ENCODE data around the gene RNF223.
"Not testable (repeated sequence)": the region's sequence is repeated elsewhere in the genome, so short reads cannot be mapped to it uniquely, and the experiment has no call there.

Gene RNF223

DNA sequence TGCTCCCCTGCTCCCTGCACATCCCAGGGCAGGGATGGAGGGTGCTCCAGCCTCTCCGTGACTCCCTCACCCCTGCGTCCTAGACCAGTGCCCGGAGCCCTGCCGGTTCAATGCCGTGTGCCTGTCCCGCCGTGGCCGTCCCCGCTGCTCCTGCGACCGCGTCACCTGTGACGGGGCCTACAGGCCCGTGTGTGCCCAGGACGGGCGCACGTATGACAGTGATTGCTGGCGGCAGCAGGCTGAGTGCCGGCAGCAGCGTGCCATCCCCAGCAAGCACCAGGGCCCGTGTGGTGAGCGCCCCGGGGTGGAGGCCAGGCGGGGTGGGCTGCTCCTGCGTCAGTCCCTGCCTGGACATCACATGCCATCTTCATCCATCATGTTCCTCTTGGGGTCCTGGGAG is 32.2 kb downstream of the RNF223 start:
- DNase-seq: no peak

DNA sequence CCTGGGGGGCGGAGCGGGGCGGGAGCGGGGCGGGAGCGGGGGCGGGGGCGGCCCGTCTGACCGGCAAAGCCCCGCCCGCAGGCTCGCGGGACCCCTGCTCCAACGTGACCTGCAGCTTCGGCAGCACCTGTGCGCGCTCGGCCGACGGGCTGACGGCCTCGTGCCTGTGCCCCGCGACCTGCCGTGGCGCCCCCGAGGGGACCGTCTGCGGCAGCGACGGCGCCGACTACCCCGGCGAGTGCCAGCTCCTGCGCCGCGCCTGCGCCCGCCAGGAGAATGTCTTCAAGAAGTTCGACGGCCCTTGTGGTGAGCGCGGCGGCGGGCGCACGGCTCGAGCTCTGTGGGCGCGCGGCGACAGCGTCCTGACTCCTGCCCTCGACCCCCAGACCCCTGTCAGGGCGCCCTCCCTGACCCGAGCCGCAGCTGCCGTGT is 33.0 kb downstream of the RNF223 start:
- no peak for DNase-seq

DNA sequence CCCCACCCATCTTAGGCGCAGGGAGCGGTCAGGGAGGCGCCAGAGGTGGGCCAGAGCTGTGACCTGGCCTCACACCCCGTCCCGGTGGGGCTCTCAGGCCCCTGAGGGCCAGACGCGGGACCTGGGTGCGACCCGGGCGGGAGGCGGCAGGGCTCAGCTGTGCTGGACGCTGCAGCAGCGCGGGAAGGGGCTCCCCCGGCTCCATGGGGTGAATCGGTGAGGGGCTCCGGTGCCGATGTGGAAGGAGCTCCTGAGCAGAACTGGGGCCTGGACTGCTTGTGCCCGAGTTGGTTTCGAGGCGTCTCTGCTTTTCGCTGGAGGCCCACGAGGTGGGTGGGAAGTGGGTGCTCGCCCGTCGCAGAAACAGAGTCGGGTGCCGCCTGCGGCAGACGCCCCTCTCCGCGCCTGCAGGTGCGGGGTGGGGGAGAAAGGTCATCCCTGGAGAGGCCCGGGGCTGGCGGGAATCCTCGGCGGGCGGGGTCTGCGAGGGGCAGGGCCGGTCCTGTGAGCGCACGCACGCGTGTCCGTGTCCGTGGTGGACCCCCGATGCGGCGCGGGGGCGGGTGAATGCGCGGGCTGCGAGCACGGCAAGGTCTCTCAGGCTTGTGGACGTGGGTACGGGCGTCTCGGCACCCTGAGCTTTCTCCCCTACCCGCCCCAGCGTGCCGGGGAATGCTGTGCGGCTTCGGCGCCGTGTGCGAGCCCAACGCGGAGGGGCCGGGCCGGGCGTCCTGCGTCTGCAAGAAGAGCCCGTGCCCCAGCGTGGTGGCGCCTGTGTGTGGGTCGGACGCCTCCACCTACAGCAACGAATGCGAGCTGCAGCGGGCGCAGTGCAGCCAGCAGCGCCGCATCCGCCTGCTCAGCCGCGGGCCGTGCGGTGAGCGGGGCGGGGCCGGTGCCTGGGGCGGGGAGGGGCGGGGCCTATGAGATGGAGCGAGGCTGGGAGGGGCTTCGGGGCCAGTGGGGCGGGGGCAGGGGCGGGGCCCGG is 33.8 kb downstream of the RNF223 start:
- peak; percentile 65 for DNase-seq

DNA sequence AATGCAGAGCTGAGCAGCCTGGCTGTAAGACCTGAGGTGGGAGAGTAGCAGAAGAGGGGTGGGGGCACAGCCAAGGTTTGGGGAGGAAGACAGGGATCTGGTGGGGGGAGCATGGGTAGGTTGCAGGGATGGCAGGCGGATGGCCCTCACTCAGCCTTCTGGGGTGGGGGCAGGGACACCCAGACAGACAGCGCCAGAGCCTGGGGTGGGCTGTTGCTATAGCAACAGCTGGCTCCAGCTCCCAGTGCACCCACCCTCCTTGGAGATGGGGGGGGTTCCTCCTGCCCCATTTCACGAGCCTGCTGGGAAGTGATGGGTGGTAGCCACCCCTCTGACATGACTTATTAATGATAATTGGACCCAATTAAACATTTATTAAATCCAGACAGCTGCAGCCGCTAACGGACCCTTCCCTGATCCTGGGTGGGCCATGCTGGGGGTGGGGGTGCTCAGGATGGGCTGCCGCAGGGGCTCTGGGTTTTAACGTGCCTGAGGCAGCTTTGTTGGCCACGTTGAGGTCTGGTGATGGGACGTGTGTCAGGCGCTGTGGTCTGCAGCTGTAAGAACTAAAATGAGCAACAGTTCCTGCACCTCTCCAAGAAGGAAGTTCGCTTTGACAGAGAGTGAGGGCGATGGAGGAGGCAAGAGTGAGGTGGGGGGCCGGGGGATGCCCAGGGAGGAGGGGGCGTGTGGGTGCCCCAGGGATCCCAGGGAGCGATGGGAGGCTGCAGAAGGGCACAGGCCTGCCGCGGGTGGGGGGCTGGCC is 34.8 kb downstream of the RNF223 start:
- DNase-seq: no peak

GRCh38 chr1:1038694-1039093 is 35.4 kb downstream of the RNF223 start:
- DNase-seq: no peak

DNA sequence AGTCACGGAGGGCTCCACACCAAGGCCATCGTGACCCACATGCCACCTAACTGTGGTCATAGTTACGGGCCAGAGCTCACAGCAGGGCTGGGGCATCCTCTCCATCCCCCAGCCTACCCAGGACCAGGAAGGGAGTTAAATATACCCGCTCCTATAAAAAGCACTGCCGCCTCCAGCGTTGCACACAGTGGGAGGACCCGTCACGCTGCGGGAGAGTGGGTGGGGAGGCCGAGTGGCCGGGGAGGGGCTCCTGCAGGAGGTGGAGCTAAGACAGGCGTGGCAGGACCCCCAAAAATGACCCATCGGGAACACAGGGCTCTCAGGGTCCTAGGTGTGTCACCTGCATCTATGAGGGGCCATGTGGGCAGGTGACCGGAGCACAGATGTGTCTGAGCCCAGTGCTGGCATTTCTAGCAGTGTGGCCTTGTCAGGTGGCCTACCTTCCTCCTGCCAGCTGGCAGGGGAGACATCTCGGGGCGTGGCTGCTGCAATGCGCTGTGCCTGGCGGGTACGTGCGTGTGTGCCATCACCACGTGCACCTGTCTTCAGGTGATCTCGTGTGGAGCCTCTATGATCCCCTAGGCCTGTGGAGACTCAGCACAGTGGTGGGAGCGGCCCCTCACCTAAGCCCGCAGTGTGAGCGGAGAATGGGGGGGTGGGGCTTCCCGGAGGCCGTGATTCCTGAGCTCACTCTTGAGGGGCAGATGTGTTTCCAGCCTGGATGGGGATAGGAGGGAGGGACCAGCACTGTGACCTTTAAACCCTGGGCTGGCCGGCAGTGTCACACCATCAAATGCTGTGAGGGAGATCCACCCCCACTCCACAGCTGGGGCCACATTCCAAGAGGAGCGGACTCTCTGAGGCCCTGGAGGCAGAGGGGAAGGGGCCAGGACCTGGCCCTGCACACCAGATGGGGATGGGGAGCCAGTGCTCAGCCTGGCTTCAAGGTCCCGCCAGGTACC is 36.5 kb downstream of the RNF223 start:
- DNase-seq: no peak

DNA sequence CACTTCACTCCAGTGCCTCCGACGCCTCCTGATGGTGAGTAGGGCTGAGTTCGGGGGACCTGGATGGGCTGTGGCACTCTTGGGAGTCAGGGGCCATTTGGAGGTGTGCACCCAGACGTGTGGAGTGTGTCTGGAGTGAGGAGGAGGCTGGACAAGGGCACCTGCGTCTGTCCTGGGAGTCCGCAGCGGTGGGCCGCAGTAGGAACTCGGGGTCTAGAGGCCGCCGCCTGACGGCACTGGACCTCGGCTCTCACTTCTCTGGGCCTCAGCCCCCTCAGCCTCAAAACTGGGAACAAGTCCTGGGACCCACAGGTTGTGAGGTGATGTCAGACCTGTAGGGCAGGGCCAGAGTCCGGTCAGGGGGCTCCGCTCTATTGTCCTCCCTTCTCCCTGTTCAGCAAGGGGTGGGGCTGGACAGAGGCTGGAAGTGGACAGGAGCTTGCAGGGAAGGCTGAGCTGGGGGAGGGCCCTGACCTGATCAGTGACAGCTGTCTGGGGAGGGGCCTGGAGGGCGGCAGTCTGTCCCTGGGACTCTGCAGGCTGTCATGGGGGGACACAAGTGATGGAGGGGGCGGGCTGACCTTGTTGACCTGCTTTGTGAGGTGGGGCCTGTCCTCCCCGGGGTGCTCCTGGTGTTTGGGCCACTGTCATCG is 38.7 kb downstream of the RNF223 start:
- no peak for DNase-seq

DNA sequence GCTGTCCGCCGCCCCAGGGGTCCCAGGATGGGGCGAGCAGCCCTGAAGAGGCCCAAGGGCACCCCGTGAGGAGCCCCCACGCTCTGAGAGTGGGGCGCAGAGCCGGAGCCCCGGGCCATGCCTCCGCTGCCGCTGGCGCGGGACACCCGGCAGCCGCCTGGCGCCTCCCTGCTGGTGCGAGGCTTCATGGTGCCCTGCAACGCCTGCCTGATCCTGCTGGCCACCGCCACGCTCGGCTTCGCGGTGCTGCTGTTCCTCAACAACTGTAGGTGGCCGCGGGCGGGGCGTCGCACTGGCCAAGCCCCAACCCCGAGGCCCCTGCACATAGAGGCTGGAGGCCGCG is 39.7 kb downstream of the RNF223 start:
- no peak for DNase-seq

- no peak for DNase-seq
Observed at GRCh38 chr1:1033731-1034438, 40.2 kb downstream of the RNF223 start.

DNA sequence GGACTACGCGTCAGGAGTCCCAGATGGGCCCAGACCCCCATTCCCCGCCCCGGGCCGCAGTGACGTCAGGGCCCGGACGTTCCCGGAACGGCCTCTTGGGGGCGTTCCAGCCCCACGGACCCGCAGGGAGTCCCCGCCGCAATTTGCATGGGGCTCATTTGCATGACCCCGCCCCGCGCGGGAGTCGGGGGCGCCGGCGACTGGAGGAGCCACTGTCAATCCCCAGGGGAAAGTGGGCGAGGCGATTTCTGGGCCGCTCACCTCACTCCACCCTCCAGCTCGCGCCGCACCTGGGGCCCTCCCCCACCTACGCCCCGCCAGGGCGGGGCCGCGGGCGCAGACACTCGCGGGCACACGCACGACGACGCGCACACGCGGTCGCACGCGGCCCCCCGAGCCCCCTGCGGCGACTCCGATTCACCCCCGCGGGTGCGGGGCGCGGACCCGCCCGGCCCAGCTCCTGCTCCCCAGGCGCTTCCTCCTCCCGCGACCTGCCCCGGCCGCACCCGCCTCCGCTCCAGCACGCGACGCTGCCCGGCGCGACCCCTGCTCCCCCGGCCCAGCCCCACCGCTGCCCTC is 41.0 kb downstream of the RNF223 start:
- DNase-seq: peak; percentile 92

DNA sequence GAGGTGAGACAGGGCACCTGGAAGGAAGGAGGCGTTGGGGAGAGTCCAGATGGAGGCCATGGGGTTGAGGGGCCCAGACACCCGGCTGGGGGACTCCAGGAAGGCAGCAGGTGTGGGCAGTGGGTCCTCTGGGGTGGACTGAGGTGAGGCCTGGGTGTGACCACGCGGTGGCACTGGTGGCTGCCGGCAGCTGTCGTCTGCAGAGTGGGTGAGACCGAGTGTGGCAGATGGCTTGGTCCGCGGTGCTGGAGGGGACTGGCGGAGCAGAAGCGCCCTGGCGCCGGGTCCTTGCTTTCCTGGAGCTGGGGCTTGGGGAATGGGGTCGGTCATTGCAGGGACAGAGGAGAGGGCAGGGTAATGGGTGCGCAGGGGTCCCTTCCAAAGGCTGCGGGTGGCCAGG is 41.7 kb downstream of the RNF223 start:
- no peak for DNase-seq

- no peak for DNase-seq
Observed at GRCh38 chr1:1031659-1032235, 42.4 kb downstream of the RNF223 start.

DNA sequence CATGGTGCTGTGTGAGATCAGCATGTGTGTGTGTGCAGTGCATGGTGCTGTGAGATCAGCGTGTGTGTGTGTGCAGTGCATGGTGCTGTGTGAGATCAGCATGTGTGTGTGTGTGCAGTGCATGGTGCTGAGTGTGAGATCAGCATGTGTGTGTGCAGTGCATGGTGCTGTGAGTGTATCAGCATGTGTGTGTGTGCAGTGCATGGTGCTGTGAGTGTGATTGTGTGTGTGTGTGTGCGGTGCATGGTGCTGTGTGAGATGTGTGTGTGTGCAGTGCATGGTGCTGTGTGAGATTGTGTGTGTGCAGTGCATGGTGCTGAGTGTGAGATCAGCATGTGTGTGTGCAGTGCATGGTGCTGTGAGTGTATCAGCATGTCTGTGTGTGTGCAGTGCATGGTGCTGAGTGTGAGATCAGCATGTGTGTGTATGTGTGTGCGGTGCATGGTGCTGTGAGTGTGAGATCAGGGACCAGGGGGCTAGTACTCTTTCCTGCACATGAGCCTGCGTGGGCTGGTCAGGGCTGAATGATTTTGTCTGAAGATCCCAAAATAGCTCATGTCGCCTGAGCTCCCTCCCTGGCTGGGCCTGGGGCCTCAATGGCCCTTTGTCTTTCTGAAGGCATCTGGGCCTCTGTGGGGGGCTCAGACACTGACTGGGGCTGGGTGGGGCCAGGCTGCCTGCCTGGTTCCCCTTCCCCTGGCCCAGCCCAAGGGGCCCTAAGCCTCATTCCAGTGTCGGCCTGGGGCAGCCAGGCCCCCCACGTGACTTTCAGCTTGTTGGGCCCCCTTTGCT is 43.0 kb downstream of the RNF223 start:
- DNase-seq: not testable (repeated sequence)

DNA sequence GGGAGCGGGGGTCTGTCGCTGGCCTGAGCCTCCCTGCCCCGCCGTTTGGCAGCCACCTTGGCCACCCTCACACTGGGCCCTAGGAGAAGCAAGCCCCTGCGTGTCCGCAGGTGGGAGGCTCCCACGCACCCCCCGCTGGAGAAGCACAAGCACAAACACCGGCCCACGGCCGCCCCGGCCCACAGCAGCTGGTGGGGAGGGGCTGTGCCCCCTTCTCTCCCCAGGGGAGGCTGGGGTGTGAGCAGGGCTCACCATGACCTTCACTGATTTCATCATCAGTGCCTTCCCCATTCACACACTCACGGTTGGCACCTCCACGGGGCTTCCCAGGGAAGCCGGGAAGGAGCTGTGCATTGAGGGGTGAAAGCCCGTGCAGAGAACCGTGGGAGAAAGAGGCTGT is 46.3 kb downstream of the RNF223 start:
- DNase-seq: no peak

GRCh38 chr1:1026599-1027413 is 47.3 kb downstream of the RNF223 start:
- DNase-seq: no peak

DNA sequence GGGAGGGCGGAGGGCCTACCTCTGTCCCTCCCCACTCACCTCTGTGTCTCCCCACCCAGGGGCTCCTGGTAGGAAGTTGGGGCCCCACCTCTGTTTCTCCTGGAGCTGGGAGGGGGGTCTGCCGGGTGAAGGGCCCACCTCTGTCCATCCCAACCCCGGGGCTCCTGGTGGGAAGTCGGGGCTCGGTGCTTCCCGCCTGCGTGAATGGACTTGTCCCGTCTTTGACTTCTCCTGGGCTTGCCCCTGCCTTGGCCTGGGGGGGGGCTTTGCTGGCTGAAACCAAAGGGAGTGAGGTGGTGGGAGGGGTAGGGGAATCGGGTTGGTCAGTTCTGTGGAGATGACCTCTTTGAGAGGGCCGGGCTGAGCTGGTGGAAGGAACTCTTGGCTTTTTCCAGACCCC is 48.4 kb downstream of the RNF223 start:
- no peak for DNase-seq

GRCh38 chr1:1024771-1025699 is 49.1 kb downstream of the RNF223 start:
- no peak for DNase-seq

Measured in stimulated activated CD4-positive, alpha-beta T cell treated with anti-CD3 and anti-CD28 coated beads, Interleukin-4, amount 100 ng/mL, for 24 hours (primary cell).